H9 (cell line): ENCODE results near the gene CDKN2B. TPM values are rescaled to one million over a fixed set of nuclear protein-coding genes. Genes with fewer than 3 reads are reported as not detected.

Experiments used
- DNase-seq: peaks from one replicate; pipeline ENCODE4 v3.0.0-alpha.2; 2017
- H2AFZ ChIP-seq: one replicate; pipeline ENCODE4 v1.6.1; 2013; ENCODE audit warnings: mild to moderate bottlenecking, low read length, control low read depth, moderate library complexity
- H2AK5ac ChIP-seq: 2 replicates; pipeline ENCODE4 v1.6.1; 2013; ENCODE audit warnings: low read length, control low read depth, mixed read lengths; ENCODE audit not compliant: insufficient read length
- H2BK120ac ChIP-seq: one replicate; pipeline ENCODE4 v1.6.1; 2013; ENCODE audit warnings: low read depth, mild to moderate bottlenecking, low read length, control low read depth, inconsistent platforms; ENCODE audit not compliant: poor library complexity, severe bottlenecking
- H2BK12ac ChIP-seq: 2 replicates; pipeline ENCODE4 v1.6.1; 2013; ENCODE audit warnings: low read length, control low read depth, mixed read lengths, low read depth; ENCODE audit not compliant: insufficient read length
- H2BK15ac ChIP-seq: 2 replicates; pipeline ENCODE4 v1.6.1; 2013; ENCODE audit warnings: low read depth, low read length, control low read depth
- H2BK20ac ChIP-seq: one replicate; pipeline ENCODE4 v1.6.1; 2013; ENCODE audit warnings: low read depth, mild to moderate bottlenecking, low read length, control low read depth, inconsistent platforms; ENCODE audit not compliant: poor library complexity, severe bottlenecking
- H2BK5ac ChIP-seq: 2 replicates; pipeline ENCODE4 v1.6.1; 2013; ENCODE audit warnings: low read length, control low read depth, mixed read lengths; ENCODE audit not compliant: insufficient read length
- H3K14ac ChIP-seq: 2 replicates; pipeline ENCODE4 v1.6.1; 2013; ENCODE audit warnings: low read length, control low read depth; ENCODE audit not compliant: insufficient read depth
- H3K18ac ChIP-seq: 2 replicates; pipeline ENCODE4 v1.6.1; 2013; ENCODE audit warnings: low read depth, mild to moderate bottlenecking, mixed read lengths, low read length, control low read depth; ENCODE audit not compliant: insufficient read length
- H3K23ac ChIP-seq: 2 replicates; pipeline ENCODE4 v1.6.1; 2013; ENCODE audit warnings: low read length, control low read depth, mixed read lengths, low read depth; ENCODE audit not compliant: insufficient read length
- H3K23me2 ChIP-seq: 2 replicates; pipeline ENCODE4 v1.6.1; 2013; ENCODE audit warnings: low read depth, mild to moderate bottlenecking, mixed read lengths, low read length, control low read depth; ENCODE audit not compliant: insufficient read length, poor library complexity, severe bottlenecking
- H3K27ac ChIP-seq: 2 replicates; pipeline ENCODE4 v1.5.1; 2013; ENCODE audit warnings: low read length, control low read depth, mixed read lengths, low read depth; ENCODE audit not compliant: insufficient read length
- H3K27me3 ChIP-seq: 2 replicates; pipeline ENCODE4 v1.6.1; 2013; ENCODE audit warnings: low read length, control low read depth, inconsistent platforms; ENCODE audit not compliant: insufficient read depth
- H3K4ac ChIP-seq: 2 replicates; pipeline ENCODE4 v1.6.1; 2013; ENCODE audit warnings: low read depth, mild to moderate bottlenecking, control low read depth, inconsistent platforms, low read length, moderate library complexity
- H3K4me1 ChIP-seq: 2 replicates; pipeline ENCODE4 v1.6.1; 2013; ENCODE audit warnings: low read length, control low read depth, inconsistent platforms; ENCODE audit not compliant: insufficient read depth
- H3K4me2 ChIP-seq: 2 replicates; pipeline ENCODE4 v1.6.1; 2013; ENCODE audit warnings: low read length, control low read depth, mixed read lengths; ENCODE audit not compliant: insufficient read length, insufficient read depth
- H3K56ac ChIP-seq: 2 replicates; pipeline ENCODE4 v1.6.1; 2013; ENCODE audit warnings: low read depth, mild to moderate bottlenecking, mixed read lengths, low read length, control low read depth; ENCODE audit not compliant: insufficient read length
- H3K79me1 ChIP-seq: 2 replicates; pipeline ENCODE4 v1.6.1; 2013; ENCODE audit warnings: low read depth, mild to moderate bottlenecking, moderate library complexity, low read length, control low read depth, inconsistent platforms; ENCODE audit not compliant: insufficient read depth, poor library complexity, severe bottlenecking
- H3K79me2 ChIP-seq: 2 replicates; pipeline ENCODE4 v1.6.1; 2013; ENCODE audit warnings: low read length, control low read depth, inconsistent platforms; ENCODE audit not compliant: insufficient read depth
- H3K9ac ChIP-seq: 2 replicates; pipeline ENCODE4 v1.6.1; 2013; ENCODE audit warnings: low read length, control low read depth, mixed read lengths; ENCODE audit not compliant: insufficient read length; ENCODE audit errors: extremely low read depth
- H3K9me3 ChIP-seq: one replicate; pipeline ENCODE4 v1.6.1; 2013; ENCODE audit warnings: low read depth, low read length, inconsistent platforms; ENCODE audit not compliant: control insufficient read depth
- H3T11ph ChIP-seq: one replicate; pipeline ENCODE4 v1.6.1; 2013; ENCODE audit warnings: mild to moderate bottlenecking, low read length, control low read depth, inconsistent platforms
- H4K20me1 ChIP-seq: one replicate; pipeline ENCODE4 v1.6.1; 2013; ENCODE audit not compliant: control insufficient read depth, insufficient read length, insufficient read depth
- H4K5ac ChIP-seq: 2 replicates; pipeline ENCODE4 v1.6.1; 2013; ENCODE audit warnings: low read depth, mild to moderate bottlenecking, mixed read lengths, low read length, control low read depth; ENCODE audit not compliant: insufficient read length
- H4K8ac ChIP-seq: replicated peaks from 2 replicates; pipeline ENCODE4 v1.6.1; 2013; ENCODE audit warnings: low read length, control low read depth, mixed read lengths, low read depth; ENCODE audit not compliant: insufficient read length
- H4K91ac ChIP-seq: 2 replicates; pipeline ENCODE4 v1.6.1; 2013; ENCODE audit warnings: low read depth, mild to moderate bottlenecking, moderate library complexity, mixed read lengths, low read length, control low read depth; ENCODE audit not compliant: insufficient read length
- H3K27ac Mint-ChIP-seq, 3 experiments: 2 replicates in 2 of 3; 3 replicates in 1 of 3; pipeline ENCODE4 v1.8.0; 2020 to 2021; ENCODE audit warnings: mixed read lengths in 3 of 3, mild to moderate bottlenecking in 1 of 3, moderate library complexity in 1 of 3
- H3K27me3 Mint-ChIP-seq: 2 replicates; pipeline ENCODE4 v1.8.0; 2021; ENCODE audit warnings: low read depth, mild to moderate bottlenecking, moderate library complexity, mixed read lengths
- H3K36me3 Mint-ChIP-seq, 3 experiments: 2 replicates in 2 of 3; 3 replicates in 1 of 3; pipeline ENCODE4 v1.8.0; 2020 to 2021; ENCODE audit warnings: low read depth in 3 of 3, mixed read lengths in 3 of 3; ENCODE audit not compliant: insufficient read depth in 1 of 3
- H3K4me1 Mint-ChIP-seq, 2 experiments: 2 replicates each; pipeline ENCODE4 v1.8.0; 2020; ENCODE audit warnings: mixed read lengths in 2 of 2
- H3K4me3 Mint-ChIP-seq, 2 experiments: 2 replicates in 1 of 2; 3 replicates in 1 of 2; pipeline ENCODE4 v1.8.0; 2020 to 2021; ENCODE audit warnings: mild to moderate bottlenecking in 2 of 2, mixed read lengths in 2 of 2, moderate library complexity in 1 of 2
- H3K9me3 Mint-ChIP-seq, 2 experiments: 2 replicates in 1 of 2; 3 replicates in 1 of 2; pipeline ENCODE4 v1.8.0; 2020; ENCODE audit warnings: mild to moderate bottlenecking in 2 of 2, mixed read lengths in 2 of 2, moderate library complexity in 1 of 2
- CTCF ChIP-seq: fragments of 200-600 bp; sonication (generic); conservative IDR thresholded peaks from 3 replicates; pipeline ENCODE4 v1.8.0; 2021; ENCODE audit warnings: antibody characterized with exemption, mild to moderate bottlenecking
- WGBS: extraction: QIAGEN DNeasy Blood & Tissue Kit; methylation state at CpG from one replicate; pipeline ENCODE4 v1.1.7; 2013; ENCODE audit warnings: missing lambda C conversion rate, low lambda C conversion rate, mixed read lengths; ENCODE audit not compliant: insufficient read length; ENCODE audit errors: extremely low coverage; 5-methylcytosine and 5-hydroxymethylcytosine counted together
- total RNA-seq: library from RNA; stranded (reverse); gene quantifications from 2 replicates; pipeline ENCODE4 v1.2.1, GENCODE V29; 2021

CDKN2B gene
- total RNA-seq, 1 experiment from 2014 or later: 0.13 TPM

GRCh38 chr9:21982391-21982790 lies 26.7 kb downstream of the CDKN2B start:
- Mint-ChIP-seq H3K4me3 (no peak overlapping the region), H3K27ac (no peak overlapping the region), H3K27me3 (peaks cover 95% of the 10 kb centered on the region), H3K9me3 (no peaks in the 10 kb centered on the region; a peak in 2 of 5 replicates), H3K4me1 (peaks cover 0 to 2% of the 10 kb centered on the region in 2 experiments; a peak in 2 of 4 replicates), H3K36me3 (no peaks in the 10 kb centered on the region)
- no peak for DNase-seq
- Histone ChIP-seq H4K91ac (no peak overlapping the region), H2BK5ac (no peak overlapping the region), H3K23me2 (no peaks in the 10 kb centered on the region), H2AK5ac (no peak overlapping the region), H2BK15ac (no peak overlapping the region), H2BK12ac (no peak overlapping the region), H4K8ac (no peak overlapping the region), H4K20me1 (no peaks in the 10 kb centered on the region), H3K18ac (no peak overlapping the region), H3K9me3 (no peaks in the 10 kb centered on the region), H3K79me1 (no peaks in the 10 kb centered on the region), H4K5ac (no peak overlapping the region), H3K27ac (no peak overlapping the region), H3K4me2 (no peak overlapping the region), H2BK20ac (no peak overlapping the region), H3T11ph (no peak overlapping the region), H3K79me2 (no peaks in the 10 kb centered on the region), H3K27me3 (peaks cover 33% of the 10 kb centered on the region; the same call in 1 of the 2 replicates), H3K56ac (no peak overlapping the region), H3K23ac (no peak overlapping the region), H3K14ac (no peak overlapping the region), H3K4ac (no peak overlapping the region), H2AFZ (no peak overlapping the region), H3K4me1 (no peaks in the 10 kb centered on the region; the same call in 1 of the 2 replicates), H2BK120ac (no peak overlapping the region), H3K9ac (no peak overlapping the region)
- no peak for TF ChIP-seq CTCF
- no CpG with 5 or more reads among the region's 1 CpG for WGBS
